Spinal cord (tissue), 10 donors: Measurements from ENCODE around the gene RAPGEF1. TPM values are rescaled to one million over a fixed set of nuclear protein-coding genes. Genes with fewer than 3 reads are reported as not detected.
"Not testable (repeated sequence)": the region's sequence is repeated elsewhere in the genome, so short reads cannot be mapped to it uniquely, and the experiment has no call there.

Experiments
- DNase-seq, 6 donors: peaks; one replicate each; pipeline versions ENCODE4 v3.0.0 to v3.0.0-alpha.2; 2013 to 2015; ENCODE audit warnings: low spot score in 6 of 6, low read depth in 4 of 6
- H3K27ac ChIP-seq: one replicate; pipeline ENCODE4 v1.5.1; 2013; ENCODE audit warnings: low read depth, low read length, control low read depth
- H3K27me3 ChIP-seq: one replicate; pipeline ENCODE4 v1.6.1; 2013; ENCODE audit warnings: low read length; ENCODE audit not compliant: control insufficient read depth, insufficient read depth
- H3K36me3 ChIP-seq: one replicate; pipeline ENCODE4 v1.6.1; 2013; ENCODE audit warnings: low read length; ENCODE audit not compliant: control insufficient read depth, insufficient read depth
- H3K4me1 ChIP-seq: one replicate; pipeline ENCODE4 v1.6.1; 2013; ENCODE audit warnings: low read length; ENCODE audit not compliant: control insufficient read depth, insufficient read depth
- H3K4me3 ChIP-seq: one replicate; pipeline ENCODE4 v1.5.1; 2013; ENCODE audit warnings: low read depth, low read length, control low read depth
- H3K9me3 ChIP-seq: one replicate; pipeline ENCODE4 v1.6.1; 2013; ENCODE audit warnings: low read length; ENCODE audit not compliant: control insufficient read depth, insufficient read depth
- WGBS: methylation state at CpG from one replicate; pipeline ENCODE4 v1.1.5; 2013; ENCODE audit warnings: missing lambda C conversion rate; ENCODE audit not compliant: insufficient coverage; 5-methylcytosine and 5-hydroxymethylcytosine counted together
- polyA plus RNA-seq, 2 donors: library from polyadenylated mRNA; unstranded; fragments of 120-200 nt; gene quantifications; one replicate each; pipeline ENCODE4 v1.2.1, GENCODE V29; 2013; ENCODE audit not compliant: insufficient read length in 2 of 2
- total RNA-seq, 2 donors: library from RNA; depleted of rRNA in 1 of 2; stranded (reverse); fragments of 120-200 nt in 1 of 2; fragments of >200 nt in 1 of 2; gene quantifications; one replicate each; pipeline versions ENCODE4 v1.2.3 to v1.2.4, GENCODE V29; 2013 to 2014
- donor health status: healthy.

The RAPGEF1 gene
- total and polyA plus RNA-seq, 4 donors: 39.7 to 175 (median 89.2) TPM

DNA sequence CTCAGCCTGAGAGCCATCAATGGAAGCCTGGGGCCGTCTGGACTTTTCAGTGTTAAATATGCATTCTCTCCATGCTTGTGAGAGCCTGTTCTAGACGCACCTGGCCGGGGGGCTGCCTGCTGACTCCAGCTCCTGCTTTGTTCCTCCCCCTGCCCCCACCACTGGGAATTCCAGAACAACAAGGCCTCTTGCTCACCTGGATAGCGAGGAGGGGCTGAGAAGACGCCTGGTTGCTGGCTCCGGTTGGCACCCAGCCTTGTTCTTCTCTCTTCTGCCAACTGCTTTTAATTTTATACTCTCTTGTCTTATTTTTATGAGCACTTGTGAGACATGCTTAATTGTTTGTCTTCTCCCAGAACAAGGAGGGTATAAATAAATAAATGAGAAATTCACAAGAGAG is 15.0 kb upstream of the RAPGEF1 start:
- DNase-seq: no peak
- Histone ChIP-seq H3K27ac (no peak overlapping the region), H3K27me3 (peaks cover 5% of the 10 kb centered on the region), H3K36me3 (no peaks in the 10 kb centered on the region), H3K9me3 (no peaks in the 10 kb centered on the region), H3K4me1 (peaks cover 5% of the 10 kb centered on the region), H3K4me3 (no peak overlapping the region)
- 67% methylated on average over 4 of the region's 6 CpGs for WGBS

DNA sequence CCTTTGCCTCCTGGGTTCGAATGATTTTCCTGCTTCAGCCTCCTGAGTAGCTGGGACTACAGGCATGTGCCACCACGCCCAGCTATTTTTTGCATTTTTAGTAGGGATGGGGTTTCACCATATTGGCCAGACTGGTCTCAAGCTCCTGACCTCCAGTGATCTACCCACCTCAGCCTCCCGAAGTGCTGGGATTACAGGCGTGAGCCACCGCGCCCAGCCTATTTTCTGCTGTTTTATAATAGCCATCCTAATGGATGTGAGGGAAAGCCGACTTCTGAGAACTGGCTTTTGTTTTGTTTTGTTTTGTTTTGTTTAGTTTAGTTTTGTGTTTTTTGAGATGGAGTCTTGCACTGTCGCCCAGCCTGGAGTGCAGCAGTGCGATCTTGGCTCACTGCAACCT is 13.9 kb upstream of the RAPGEF1 start:
- not testable (repeated sequence) for DNase-seq, H3K4me3 ChIP-seq, H3K9me3 ChIP-seq, H3K4me1 ChIP-seq, H3K27me3 ChIP-seq, H3K27ac ChIP-seq, H3K36me3 ChIP-seq
- WGBS: 87% methylated on average over 4 of the region's 9 CpGs

DNA sequence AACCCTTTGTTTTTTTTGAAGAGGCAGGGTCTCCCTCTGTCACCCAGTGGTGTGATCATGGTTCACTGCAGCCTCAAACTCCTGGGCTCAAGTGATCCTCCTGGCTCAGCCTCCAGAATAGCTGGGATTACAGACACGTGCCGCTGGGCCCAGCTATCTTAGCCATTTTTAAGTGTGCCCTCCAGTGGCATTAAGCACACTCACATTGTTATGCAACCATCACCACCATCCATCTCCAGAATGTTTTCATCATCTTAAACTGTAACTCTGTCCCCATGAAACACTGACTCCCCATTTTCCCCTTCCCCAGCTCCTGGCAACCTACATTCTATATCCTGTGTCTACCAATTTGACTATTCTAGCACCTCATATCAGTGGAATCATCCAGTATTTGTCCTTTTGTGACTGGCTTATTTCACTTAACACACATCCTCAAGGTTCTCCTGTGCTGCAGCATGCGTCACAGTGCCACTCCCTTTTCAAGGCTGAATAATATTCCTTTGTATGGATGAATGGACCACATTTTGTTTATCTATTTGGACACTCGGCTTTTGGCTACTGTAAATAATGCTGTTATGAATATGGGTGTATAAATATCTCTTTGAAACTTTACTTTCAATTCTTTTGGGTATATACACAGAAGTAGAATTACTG is 12.5 kb upstream of the RAPGEF1 start:
- no peak overlapping the region for H3K4me3 ChIP-seq
- H3K36me3 ChIP-seq: no peaks in the 10 kb centered on the region
- 96% methylated on average over 2 of the region's 4 CpGs for WGBS
- H3K9me3 ChIP-seq: no peaks in the 10 kb centered on the region
- H3K4me1 ChIP-seq: peaks cover 5% of the 10 kb centered on the region
- peaks cover 3% of the 10 kb centered on the region for H3K27me3 ChIP-seq
- H3K27ac ChIP-seq: no peak overlapping the region
- no peak for DNase-seq

DNA sequence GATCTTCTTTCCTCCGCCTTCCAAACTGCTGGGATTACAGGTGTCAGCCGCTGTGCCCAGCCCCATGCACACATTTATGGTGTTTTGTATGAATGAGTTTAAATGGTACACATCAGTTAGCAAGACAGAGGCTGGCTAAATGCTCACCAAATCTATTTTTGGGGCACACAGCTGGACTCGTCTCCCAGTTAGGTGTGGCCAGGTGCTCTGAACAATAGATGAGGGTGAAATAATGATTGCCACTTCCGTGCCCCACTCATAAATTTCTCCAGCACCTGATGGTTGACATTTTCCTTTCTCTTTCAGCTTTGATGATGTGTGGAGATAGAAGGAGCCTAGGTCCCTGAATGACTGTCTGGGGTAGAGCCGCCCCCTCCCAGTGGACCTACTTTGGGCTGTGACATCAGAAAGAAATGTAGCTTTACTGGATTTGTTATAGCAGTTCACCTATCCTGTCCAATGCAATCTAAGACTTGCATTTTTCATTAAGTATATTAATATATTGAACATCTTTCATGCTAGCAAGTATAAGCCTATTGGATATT is 8.6 kb upstream of the RAPGEF1 start:
- DNase-seq: no peak
- Histone ChIP-seq H3K27me3 (peaks cover 3% of the 10 kb centered on the region), H3K9me3 (no peaks in the 10 kb centered on the region), H3K36me3 (no peaks in the 10 kb centered on the region), H3K27ac (no peak overlapping the region), H3K4me3 (no peak overlapping the region), H3K4me1 (no peaks in the 10 kb centered on the region)
- 69% methylated on average over 2 of the region's 5 CpGs for WGBS

DNA sequence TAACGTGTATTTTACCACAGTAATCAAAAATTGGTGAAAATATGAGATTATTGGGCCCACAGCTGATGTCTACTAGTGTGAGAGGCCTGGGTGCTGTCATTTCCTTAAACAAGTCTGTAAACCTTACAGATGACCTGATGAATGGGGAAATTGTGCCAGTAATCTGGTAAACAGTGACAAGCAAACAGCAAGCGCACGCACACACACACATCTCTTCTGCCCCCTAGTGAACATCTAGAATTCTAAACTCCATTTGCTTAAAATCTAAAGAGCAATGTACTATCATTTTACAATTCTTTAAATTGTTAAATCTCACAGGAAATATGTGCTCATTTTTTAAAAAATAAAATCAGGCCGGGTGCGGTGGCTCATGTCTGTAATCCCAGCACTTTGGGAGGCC is 7.5 kb upstream of the RAPGEF1 start:
- Histone ChIP-seq H3K27me3 (peaks cover 3% of the 10 kb centered on the region), H3K4me3 (no peak overlapping the region), H3K4me1 (no peaks in the 10 kb centered on the region), H3K36me3 (no peaks in the 10 kb centered on the region), H3K27ac (no peak overlapping the region), H3K9me3 (no peaks in the 10 kb centered on the region)
- DNase-seq: peak in 2 of 6 donors; percentile 82 to 90
- no CpG with 5 or more reads among the region's 5 CpGs for WGBS

DNA sequence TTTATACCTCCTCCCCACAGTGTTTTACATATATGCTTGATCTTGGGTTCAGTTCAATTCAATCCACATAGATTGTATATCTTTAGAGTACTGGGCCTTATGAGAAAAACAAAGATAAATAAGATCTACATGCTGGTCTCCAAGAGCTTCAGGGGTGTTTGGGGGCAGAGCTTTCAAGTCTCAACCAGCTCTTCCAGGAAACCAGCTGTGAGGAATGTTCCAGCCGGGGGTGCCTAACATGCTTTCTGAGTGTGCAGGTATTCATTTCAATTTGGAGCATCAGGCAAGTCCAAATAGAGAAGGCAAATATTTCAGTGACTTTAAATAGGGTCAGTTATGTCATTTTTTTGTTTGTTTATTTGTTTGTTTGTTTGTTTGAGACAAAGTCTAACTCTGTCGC is 5.7 kb upstream of the RAPGEF1 start:
- H3K9me3 ChIP-seq: no peaks in the 10 kb centered on the region
- H3K27me3 ChIP-seq: peaks cover 3% of the 10 kb centered on the region
- H3K27ac ChIP-seq: no peak overlapping the region
- no peak overlapping the region for H3K4me3 ChIP-seq
- H3K4me1 ChIP-seq: no peaks in the 10 kb centered on the region
- no peaks in the 10 kb centered on the region for H3K36me3 ChIP-seq
- DNase-seq: no peak
- WGBS: 94% methylated on average over 2 of the region's 2 CpGs

DNA sequence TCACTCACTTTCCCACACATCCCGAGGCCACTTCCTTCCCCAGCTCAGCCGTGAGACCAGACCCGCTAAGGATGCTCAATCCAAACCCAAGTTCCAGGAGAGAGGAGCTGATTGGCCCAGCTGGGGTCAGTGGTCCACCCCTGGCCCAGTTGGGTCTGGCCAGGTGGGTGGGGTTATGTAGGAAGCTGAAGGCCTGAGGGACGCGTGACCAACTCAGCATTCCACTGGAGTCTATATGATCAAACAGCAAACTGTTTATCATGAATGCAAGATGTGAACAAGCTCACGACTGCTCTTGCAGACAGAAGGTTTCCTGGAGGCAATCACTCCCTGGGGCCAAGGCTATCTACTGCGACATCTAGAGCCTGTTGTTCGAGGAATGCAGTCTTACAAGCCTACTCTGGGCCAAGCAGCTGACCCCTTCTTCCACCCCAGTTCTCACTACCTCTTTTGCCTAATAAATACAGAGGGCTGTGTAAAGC is 4.9 kb upstream of the RAPGEF1 start:
- no peak for DNase-seq
- WGBS: 77% methylated on average over 3 of the region's 8 CpGs
- H3K9me3 ChIP-seq: no peaks in the 10 kb centered on the region

DNA sequence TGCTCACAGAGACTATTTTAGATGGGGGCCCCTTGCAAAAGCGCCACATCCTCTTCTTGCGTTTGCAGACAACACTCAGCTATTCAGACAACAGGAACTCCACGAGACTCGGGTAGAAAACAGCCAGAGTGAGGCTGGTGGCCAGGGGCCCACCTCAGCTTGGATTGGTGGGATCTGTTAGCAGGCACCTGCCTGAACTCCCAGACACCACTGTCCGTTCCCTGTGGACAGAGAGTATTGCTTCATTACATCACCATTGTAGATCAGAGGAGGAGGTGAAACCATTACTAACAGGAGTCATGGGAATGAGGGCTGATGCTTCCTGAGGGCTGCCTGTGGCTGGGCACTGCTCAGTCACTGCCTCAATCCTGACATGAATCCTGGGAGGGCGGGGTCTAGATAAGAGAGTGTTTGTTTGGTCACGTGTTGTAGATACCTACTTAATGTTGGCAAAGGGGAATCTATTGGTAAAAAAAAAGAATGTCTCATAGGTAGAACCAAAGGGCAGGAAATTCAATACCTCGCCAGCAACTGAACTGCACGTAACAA is 4.4 kb upstream of the RAPGEF1 start:
- no peaks in the 10 kb centered on the region for H3K36me3 ChIP-seq
- no peaks in the 10 kb centered on the region for H3K4me1 ChIP-seq
- H3K9me3 ChIP-seq: no peaks in the 10 kb centered on the region
- 86% methylated on average over 2 of the region's 9 CpGs for WGBS
- no peak overlapping the region for H3K27ac ChIP-seq
- H3K27me3 ChIP-seq: no peaks in the 10 kb centered on the region
- DNase-seq: no peak
- H3K4me3 ChIP-seq: no peak overlapping the region

More for the DNA sequence above, 4.9 kb upstream of the RAPGEF1 start:
- Histone ChIP-seq H3K27me3 (no peaks in the 10 kb centered on the region), H3K36me3 (no peaks in the 10 kb centered on the region), H3K4me1 (no peaks in the 10 kb centered on the region), H3K27ac (no peak overlapping the region), H3K4me3 (no peak overlapping the region)

DNA sequence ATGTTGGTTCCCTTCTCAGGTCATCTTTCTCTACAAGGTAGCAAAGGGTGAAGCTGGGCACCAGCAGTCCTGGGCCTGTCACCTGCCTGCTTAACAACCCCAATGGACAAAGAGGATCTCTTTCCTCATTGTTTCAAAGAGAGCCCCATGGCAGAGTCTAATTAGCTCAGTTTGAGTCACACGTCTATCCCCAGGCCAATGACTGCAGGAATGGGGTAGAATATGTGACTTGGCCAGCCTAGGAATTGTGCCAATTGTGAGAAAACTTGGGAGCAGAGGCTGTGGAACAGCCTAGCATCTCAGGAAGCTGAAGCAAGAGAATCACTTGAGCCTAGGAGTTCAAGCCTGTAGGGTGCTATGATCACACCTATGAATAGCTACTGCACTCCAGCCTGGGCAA is 3.6 kb upstream of the RAPGEF1 start:
- H3K36me3 ChIP-seq: no peaks in the 10 kb centered on the region
- 80% methylated on average over 1 of the region's 1 CpG for WGBS
- DNase-seq: no peak

DNA sequence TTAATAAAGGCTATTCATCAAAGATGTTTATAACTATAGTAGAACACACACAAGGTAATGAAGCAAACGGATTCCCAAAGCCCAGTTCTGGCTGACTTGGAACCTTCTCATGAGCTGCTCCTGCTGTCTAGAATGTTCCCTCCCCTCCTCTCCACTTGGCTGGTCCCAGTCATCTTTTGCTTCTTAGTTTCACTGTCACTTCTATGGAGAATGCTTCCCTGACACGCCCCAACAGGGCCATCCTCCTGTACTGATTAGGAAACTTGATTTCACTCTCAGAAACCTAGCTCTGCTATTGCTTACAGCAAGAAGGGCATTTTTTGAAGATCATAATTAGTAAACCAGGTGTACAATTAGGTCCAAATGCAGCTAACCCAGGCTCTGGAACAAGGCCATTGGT is 3.2 kb upstream of the RAPGEF1 start:
- Histone ChIP-seq H3K36me3 (no peaks in the 10 kb centered on the region), H3K4me1 (peaks cover 10% of the 10 kb centered on the region), H3K9me3 (no peaks in the 10 kb centered on the region), H3K27me3 (no peaks in the 10 kb centered on the region), H3K27ac (no peak overlapping the region), H3K4me3 (no peak overlapping the region)
- 67% methylated on average over 1 of the region's 2 CpGs for WGBS
- no peak for DNase-seq

More for the DNA sequence above, 3.6 kb upstream of the RAPGEF1 start:
- H3K27me3 ChIP-seq: no peaks in the 10 kb centered on the region
- peaks cover 7% of the 10 kb centered on the region for H3K4me1 ChIP-seq
- H3K4me3 ChIP-seq: no peak overlapping the region
- H3K9me3 ChIP-seq: no peaks in the 10 kb centered on the region
- H3K27ac ChIP-seq: no peak overlapping the region
